HG03460 (cell line): ENCODE results near the gene AQP3.
"Not testable (repeated sequence)": the region's sequence is repeated elsewhere in the genome, so short reads cannot be mapped to it uniquely, and the experiment has no call there.

Experiments used
- ATAC-seq: cut with Tn5 transposase; IDR thresholded peaks from one replicate; pipeline ENCODE4 v1.9.1; 2021; ENCODE audit not compliant: unreplicated experiment

AQP3 gene

DNA sequence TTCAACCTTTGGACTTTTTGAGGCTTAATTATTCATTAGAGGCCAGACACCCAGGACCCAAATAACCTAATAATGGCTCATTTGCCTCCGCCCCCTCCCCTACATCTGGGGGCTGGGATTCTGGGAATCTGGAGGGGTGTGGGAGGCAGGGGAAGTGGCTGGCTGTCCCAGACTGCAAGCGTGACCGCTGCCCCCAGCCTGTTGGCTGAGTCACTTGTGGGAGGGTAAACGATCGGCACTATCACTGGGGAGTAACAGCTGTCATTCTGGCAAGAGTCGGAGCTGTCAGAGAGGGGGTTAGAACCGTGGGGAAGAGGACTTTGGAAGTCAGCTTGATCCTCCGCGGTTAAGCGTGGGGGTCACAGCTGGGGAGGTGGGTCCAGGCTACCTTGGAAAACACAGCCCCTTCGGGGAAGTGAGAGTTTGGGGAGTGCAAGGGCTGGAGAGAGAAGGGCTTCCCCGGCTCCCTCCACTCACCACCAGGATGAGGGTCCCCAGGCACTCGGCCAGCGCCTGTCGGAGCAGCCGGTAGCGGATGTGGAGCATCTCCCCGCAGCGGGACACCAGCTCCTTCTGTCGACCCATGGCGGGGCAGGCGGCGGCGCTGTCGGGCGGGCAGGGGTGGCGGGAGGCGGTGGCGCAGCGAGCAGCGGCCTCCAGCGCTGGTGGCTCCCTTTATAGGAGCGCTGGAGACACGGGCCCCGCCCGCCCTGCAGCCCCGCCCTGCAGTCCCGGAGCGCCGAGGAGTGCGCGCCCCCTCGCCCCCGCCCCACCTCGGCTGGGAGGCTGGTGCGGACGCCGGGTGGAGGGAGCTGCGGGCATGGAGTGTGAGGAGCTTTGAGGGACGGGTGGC, at the start of gene AQP3:
TSS of gene AQP3 (minus strand) at position 648 of the 853 bp plus-strand sequence. CDS start at position 585, 63 bp downstream.
- peak; percentile 33 for ATAC-seq

DNA sequence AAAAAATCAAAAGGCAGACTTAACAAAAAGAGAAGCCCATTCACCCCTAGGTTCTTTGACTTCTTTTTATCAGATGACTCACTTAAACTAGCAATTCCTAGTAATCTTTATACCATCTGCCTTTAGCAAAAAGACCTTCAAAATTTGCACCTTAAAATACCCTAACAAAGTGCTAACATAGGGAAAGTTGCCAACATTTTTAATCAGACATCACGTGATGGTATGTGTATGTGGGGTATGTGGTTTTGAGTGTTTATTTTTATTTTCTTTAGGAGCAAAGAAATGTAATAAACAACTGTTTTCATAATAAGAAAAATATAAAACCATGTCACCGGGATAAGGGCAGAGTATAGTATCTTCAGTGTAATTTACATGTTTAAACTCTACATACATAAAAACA, 46.4 kb upstream of the AQP3 start:
- ATAC-seq, result not testable (repeated sequence)

DNA sequence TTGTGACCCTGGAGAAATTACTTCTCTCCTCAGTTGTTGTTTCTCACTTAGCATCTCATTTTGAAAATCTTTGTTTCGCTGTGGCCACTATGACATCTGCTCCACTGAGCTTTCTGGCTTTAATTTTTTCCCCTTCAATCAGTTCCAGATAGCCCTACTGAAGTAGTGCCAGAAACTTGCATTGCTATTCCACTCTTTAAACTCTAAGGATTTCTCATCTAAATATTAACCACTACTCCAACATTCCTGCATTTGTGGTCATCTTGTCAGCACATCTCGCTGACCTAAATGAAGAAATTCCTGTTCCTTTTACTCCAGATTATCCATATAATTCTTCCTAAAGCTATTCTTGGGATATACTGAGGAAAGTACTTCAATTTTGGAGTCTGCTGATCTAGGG, 41.7 kb upstream of the AQP3 start:
- ATAC-seq, result no peak

DNA sequence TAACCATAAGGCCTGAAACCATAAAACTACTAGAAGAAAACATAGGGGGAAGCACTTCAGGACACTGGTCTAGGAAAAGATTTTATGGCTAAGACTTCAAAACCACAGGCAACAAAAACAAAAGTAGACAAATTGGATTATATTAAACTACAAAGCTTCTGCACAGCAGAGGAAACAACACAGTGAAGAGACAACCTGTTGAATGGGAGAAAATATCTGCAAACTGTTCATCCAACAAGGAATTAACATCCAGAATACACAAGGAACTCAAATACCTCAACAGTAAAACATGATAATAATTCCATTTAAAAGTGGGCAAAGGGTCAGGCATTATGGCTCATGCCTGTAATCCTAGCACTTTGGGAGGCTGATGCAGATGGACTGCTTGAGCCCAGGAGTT, 37.9 kb upstream of the AQP3 start:
- ATAC-seq, result not testable (repeated sequence)

DNA sequence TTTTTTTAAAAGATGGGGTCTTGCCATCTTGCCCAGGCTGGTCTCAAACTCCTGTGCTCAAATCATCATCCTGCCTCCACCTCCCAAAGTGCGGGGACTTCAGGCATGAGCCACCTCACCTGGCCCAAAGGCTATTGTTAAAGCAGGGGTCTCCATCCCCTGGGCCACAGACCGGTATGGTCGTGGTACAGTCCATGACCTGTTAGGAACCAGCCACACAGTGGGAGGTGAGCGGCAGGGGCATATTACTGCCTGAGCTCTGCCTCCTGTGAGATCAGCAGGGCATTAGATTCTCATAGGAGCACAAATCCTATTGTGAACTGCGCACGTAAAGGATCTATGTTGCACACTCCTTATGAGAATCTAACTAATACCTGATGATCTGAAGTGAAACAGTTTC, 33.6 kb upstream of the AQP3 start:
- no peak for ATAC-seq

DNA sequence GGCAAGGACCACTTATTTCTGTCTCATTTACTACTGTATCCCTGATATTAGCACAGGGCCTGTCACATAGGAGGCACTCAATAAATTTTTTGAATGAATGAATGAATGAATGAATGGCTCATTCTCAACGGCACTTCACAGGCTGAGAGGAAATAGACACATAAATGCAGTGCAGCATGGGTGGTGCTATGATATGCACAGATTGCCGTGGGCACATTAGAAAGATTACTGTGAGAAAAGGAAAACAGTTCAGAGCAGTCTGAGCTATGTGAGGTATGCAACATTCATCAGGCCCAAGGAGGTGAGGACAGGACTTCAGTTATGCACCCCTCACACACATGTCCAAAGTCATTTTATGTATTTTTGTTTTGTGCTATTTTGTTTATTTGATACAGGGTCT, 32.7 kb upstream of the AQP3 start:
- ATAC-seq, result no peak

DNA sequence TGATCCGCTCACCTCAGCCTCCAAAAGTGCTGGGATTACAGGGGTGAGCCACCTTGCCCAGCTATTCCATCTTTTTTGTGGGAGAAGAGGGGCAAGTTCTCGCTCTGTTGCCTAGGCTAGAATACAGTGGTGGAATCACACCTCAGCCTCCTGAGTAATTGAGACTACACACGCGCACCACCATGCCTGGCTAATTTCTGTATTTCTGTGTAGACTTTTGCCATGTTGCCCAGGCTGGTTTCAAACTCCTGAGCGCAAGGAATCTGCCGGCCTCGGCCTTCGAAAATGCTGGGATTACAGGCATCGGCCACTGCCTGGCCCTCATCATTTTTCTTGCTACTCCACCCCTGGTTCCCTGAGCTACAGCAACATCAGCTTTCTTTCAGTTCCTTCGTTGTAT, 29.1 kb upstream of the AQP3 start:
- no peak for ATAC-seq

DNA sequence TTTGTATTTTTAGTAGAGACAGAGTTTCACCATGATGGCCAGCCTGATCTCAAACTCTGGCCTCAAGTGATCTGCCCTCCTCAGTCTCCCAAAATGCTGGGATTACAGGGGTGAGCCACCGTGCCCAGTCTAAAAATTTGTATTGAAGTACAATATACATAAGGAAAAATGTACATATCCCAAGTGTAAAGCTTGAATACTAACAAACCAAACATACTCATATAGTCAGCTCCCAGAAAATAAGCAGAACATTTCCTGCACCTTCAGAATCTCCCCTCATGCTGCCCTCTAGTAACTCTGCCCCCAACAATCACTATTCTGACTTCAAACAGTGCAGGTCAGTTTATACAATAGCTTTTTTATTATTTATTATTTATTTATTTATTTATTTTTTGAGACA, 28.0 kb upstream of the AQP3 start:
- ATAC-seq, result no peak

DNA sequence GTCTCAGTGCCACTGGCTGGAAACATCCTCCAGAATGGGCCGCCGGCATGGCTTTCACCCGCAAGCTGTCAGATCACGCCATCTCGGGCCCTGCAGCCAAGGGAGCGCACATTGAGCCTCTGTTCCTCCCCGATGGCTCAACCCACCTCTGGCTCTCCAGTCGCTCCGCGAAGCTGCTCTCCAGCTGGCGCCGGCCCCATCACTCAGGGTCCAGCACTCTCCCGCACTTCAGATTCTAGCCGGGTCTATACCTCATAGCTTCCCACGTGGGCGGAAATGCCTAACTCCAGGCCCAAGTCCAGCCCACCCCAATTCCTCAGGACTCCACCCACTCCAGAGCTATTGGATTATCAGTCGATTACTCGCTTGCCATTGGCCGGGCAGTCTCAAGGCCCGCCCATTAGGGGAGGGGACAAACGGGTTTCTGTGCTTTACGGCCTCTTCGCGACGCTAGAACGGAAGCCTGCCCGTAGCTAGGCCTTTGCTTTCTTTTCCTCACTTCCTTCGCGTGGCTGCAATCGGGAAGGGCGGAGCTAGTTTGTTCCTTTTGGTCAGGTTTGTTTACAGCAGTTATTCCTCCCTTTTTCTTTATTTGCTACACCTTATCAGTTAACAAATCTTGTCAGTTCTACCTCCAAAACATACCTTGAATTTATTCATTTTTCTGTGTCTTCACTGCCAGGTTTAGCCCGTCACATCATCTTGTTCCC, 26.4 kb upstream of the AQP3 start, which contains the start of gene NOL6:
TSS of gene NOL6 (minus strand) at position 282 of the 710 bp plus-strand sequence. CDS start at position 200, 82 bp downstream.
- peak; percentile 99 for ATAC-seq

DNA sequence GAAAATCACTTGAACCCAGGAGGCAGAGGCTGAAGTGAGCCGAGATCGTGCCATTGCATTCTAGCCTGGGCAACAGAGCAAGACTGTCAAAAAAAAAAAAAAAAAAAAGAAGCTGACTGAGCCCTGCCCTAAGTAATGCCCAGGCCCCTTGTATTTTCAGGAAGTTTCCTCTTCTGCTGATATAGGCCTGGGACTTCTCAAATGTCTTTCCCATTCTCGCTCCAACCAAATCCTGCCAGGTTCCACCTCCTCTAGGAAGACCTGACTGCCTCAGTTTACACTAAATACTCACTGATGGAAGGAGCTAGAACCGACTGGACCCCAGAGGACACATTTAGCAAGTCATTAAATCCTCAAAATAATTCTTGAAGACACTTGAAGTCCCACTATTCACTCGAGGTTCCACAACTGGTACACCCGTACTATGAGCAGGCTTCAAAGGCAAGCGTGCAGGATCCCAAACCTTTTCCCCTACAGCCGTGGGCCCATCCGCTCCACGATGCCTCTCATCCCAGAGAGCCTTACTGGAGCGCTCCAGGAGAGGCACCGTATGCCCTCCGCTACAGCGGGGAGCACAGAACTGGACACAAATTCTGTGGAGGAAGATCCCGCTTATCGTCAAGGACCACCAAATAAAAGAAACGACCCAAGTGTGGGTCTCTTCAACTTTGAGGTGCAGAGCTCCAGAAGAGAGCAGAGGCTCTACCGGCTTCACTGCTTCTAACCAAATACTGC, 25.7 kb upstream of the AQP3 start:
- ATAC-seq, result peak; percentile 1

DNA sequence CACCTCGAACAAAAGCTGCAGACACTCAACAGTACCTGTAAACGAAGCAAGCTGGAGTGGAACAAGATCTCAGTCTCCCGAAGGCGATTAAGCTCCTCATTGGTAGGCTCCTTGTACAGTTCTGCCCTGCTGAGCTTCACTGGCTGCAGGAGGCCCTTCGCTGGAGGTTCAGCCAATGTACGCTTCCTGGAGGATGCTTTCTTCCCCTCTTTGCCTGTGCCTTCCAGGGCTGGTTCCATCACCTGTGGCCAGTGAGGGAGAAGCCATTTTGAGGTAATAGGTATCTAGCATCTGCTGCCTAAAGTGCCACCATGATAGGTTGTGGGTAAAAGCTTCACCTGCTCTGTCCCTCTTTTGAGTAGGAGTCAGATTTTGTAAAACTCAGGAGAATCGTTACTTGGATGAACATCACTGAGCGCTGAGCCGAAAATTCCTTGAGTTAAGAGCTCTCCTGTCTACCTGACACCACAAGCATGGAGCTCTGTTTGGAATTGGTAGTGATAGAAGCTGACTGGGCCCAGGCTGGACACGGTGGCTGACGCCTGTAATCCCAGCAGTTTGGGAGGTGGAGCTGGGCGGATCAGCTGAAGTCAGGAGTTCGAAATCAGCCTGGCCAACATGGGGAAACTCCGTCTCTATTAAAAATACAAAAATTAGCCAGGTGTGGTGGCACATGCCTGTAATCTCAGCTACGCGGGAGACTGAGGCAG, 24.9 kb upstream of the AQP3 start:
- ATAC-seq, result no peak

DNA sequence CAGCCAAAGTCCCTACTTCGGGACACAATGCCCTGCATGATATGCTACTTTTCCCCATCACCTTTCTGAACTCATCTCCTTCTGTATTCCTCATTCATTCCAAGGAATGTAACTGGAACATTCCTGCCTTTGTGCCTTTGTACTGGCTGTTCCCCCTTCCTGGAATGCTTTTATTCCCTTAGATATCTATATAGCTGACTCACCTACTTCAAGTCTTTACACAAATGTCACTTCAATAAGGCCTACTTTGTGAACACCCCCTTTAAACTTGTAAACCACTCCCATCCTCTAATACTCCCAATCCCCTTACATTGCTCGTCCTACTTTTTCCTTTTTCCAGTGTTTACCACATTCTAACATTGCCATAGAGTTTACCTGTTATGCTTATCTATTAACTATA, 24.0 kb upstream of the AQP3 start:
- ATAC-seq, result no peak

DNA sequence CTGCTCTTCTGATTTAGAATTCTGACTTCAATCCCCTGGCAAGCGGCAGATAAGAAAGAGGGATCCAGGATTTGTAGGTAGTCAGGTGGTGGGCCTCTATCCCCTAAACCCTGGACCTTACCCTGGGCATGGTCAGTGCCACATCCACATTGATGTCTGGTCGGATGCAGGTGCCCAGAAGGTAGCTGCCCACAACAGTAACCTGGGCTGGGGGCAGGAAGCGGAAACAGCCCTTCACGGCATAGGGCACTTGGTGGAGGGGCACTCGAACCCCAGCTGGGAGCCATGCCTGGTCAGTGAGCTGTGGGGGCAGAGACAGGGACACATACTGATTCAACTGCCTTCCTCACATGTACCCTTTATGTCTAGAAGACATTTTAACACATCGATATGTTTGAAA, 22.5 kb upstream of the AQP3 start:
- no peak for ATAC-seq

DNA sequence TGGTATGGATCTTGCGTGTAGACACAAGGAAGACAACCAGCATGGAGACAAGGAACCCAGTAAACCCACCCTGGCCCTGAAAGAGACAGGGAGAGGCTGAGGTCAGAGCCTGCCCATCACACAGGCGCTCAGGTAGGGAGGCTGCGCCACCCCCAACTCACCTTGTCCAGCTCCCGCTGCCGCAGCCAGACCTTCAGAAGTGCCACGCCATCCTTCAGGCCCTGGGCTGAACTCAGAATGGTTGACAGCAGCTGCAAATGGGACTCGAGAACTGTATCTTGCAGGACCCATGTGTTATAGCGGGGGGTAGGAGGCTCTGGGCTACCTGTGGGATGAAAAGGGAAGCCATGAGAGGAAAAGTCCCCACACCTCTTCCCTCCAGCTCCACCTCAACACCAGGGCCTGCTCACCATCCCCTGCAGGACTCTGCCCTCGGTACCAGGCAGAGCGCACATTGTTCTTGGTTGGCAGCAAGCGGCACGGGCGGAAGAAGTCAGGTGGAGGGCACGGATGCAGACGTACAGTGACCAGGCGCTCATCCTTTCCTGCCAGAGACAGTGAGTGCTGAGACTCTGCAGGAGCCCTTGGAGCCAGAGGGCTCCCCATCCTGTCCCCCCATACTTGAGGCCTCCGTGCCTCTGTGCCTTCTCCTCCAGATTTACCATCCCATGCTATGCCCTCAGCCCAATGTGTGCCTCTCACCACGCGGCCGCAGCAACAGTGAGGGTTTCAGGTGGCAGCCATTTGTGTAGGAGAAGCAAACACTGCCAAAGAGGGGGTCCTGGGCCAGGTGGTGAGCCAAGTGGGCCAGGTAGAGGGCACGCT, 21.6 kb upstream of the AQP3 start:
- ATAC-seq, result no peak

DNA sequence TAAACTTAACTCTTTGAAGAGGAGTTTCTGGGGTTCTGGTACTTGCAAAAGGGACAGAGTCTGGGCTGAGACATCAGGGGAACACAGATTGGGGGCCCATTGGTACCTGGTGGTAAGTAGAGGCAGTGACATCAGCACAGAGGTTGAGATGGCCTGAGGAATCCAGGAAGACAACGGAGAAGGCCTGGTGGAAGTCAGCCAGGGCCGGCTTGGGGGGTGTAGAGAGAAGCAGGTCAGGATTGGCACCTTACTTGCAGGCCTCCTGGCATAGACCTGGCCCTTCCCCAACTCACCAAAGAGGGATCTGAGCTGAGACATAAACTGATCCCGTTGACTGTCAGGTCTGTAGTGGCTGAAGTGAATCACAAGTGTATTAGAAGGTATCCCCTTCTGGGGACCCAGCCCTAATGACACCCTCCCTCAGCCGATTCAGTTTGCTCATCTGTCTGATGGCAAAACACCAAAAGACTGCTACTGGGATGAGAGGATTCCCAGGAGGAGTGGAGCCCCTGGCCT, 20.9 kb upstream of the AQP3 start:
- no peak for ATAC-seq

DNA sequence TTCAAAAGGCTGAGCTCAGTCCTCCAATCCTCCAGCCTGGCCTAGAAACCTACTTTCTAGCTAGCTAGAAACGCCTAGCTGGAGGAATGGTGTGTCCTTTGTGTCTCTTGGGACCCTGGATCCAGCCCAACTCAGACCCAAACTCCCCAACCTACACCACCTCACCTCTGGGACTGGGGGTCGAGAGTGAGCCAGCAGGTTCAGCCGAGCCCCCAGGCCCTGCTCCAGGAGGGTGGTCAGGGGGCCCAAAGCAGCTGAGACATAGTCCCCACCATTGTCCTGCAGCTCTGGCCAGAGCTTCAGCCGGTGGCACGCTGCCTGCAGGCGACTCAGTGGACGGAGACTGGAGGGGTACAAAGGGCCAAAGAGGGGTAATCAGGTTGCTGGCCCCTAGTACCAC, 20.1 kb upstream of the AQP3 start:
- ATAC-seq, result no peak

DNA sequence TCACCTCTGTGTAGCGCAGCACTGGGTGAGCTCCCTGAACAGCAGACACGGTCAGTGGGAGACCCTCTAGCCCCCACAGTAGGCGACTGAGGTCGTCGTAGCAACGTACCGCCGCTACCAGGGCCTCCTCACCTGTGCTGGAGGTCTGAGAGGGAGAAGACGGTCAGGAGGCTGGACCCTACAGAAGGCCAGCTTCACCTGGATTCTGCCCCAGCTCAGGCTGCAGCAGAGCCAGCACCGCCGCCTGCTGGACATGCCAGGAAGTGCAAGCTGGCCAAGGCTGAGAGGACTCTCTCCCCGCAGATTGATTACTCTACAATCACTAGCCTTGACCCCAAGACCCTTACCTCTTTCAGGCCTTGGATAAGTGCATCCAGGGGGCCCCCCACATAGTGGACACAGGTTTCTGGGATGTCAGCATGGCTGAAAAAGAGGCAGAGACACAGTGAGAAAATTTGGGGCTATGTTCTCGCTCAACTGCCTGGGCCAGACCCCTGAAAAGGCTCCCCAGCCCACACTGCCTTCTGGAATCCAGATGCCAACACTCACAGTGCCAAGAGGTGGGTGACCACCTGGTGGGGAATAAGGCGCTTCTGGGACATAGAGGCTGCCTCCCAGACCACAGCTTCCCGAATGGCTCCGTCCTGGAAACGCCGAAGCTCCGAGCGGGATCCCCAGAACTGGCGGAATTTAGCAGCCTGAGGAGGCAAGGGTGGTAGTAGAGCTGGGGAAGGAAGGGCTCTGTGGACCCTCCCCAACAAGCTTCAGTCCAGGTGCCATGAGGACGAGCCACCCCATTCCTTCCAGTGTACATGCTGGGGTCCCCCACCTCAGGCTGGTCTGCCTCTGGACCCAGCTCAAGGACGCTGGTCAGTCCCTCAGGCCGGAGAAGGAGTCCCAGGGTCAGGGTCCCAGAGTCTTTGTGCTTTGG, 19.4 kb upstream of the AQP3 start:
- no peak for ATAC-seq

DNA sequence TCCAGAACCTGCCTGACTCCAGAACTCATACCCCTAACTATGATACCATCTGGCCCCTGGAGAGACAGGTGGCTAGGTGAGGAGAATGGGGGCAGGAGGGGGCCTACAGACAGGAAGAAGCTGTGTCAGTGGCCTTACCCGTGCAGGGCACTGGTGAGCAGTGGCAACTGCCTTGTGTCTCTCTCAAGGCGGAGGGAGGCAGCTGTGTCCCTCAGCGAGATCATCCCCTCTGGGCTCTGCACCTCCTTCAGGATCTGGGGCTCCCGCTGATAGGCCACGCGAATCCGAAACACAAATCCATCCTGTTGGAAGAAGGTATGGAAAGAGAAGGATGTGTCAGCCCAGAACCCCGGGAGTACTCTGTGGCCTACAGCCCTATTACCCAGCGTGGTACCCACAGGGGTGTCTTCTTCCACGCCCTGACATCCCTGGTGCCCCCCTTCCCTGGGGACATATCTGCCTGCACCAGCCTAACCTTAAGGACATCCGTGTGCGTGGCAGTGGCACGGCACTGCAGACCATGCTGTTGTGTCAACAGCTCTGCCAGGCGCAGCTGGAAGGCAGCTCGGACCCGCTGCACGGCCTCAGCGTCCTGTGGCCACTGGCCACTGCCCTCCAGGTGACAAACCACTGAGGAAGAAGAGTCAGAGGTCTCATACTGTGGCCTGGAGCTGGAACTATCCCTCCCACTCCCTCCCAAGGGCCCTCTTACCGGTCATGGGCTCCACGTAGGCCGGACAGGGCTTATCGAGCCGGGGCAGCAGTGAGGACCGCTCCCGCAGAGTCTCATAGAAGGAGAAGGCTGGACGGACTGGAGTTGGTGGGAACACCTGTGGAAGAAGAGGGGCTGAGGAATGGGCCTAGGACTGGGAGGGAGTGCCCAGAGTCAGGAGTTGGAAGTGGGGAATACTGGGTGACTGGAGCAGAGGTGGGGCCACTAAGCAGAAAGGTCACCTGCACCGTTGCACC, 18.5 kb upstream of the AQP3 start:
- no peak for ATAC-seq
